ENCODE measurements around the gene UBASH3A.

The UBASH3A gene

GRCh38 chr21:42471716-42472330, 68.1 kb downstream of the UBASH3A start:
- H3K9ac ChIP-seq (ENCODE audit: low read depth, low read length): no peak overlapping the region
- no peak overlapping the region for H3K27ac ChIP-seq (ENCODE audit: low read length)
- ATAC-seq (ENCODE audit: insufficient read depth, low read depth) (no peak), DNase-seq (no peak)
- no peak overlapping the region for H3K4me3 ChIP-seq (ENCODE audit: low read depth in 1 of 2, low read length in 2 of 2)
- H3K27me3 ChIP-seq (ENCODE audit: insufficient read depth, low read length, poor library complexity): no peaks in the 10 kb centered on the region
- no peaks in the 10 kb centered on the region for H4K20me1 ChIP-seq (ENCODE audit: insufficient read depth, low read length)
- no peak overlapping the region for H2AFZ ChIP-seq (ENCODE audit: low read depth, low read length)
- no peaks in the 10 kb centered on the region for H3K36me3 ChIP-seq (ENCODE audit: insufficient read depth, low read length)
- H3K4me2 ChIP-seq (ENCODE audit: insufficient read depth, low read length): no peak overlapping the region
- H3K79me2 ChIP-seq (ENCODE audit: insufficient read depth, low read length): no peaks in the 10 kb centered on the region
- no peaks in the 10 kb centered on the region for H3K4me1 ChIP-seq (ENCODE audit: insufficient read depth, low read length)
- no peak for TF ChIP-seq EZH2 (IDR thresholded peaks at IDR 0.05; ENCODE audit: borderline replicate concordance, low read depth, low read length, severe bottlenecking)
- no peak for TF ChIP-seq CTCF (IDR thresholded peaks at IDR 0.05; ENCODE audit: borderline replicate concordance, extremely low read depth, low read length, poor library complexity, severe bottlenecking)
- H3K9me3 ChIP-seq (ENCODE audit: insufficient read depth, low read length, severe bottlenecking): no peaks in the 10 kb centered on the region

- Histone ChIP-seq H3K79me2 (ENCODE audit: insufficient read depth, low read length) (no peaks in the 10 kb centered on the region), H4K20me1 (ENCODE audit: insufficient read depth, low read length) (no peaks in the 10 kb centered on the region), H3K4me3 (ENCODE audit: low read depth in 1 of 2, low read length in 2 of 2) (no peak overlapping the region), H3K9me3 (ENCODE audit: insufficient read depth, low read length, severe bottlenecking) (no peaks in the 10 kb centered on the region), H3K9ac (ENCODE audit: low read depth, low read length) (no peak overlapping the region), H3K27ac (ENCODE audit: low read length) (no peak overlapping the region), H3K36me3 (ENCODE audit: insufficient read depth, low read length) (no peaks in the 10 kb centered on the region), H3K4me2 (ENCODE audit: insufficient read depth, low read length) (no peak overlapping the region), H2AFZ (ENCODE audit: low read depth, low read length) (no peak overlapping the region), H3K4me1 (ENCODE audit: insufficient read depth, low read length) (no peaks in the 10 kb centered on the region), H3K27me3 (ENCODE audit: insufficient read depth, low read length, poor library complexity) (no peaks in the 10 kb centered on the region)
- no peak for DNase-seq
- TF ChIP-seq EZH2 (IDR thresholded peaks at IDR 0.05; ENCODE audit: borderline replicate concordance, low read depth, low read length, severe bottlenecking) (no peak), CTCF (IDR thresholded peaks at IDR 0.05; ENCODE audit: borderline replicate concordance, extremely low read depth, low read length, poor library complexity, severe bottlenecking) (no peak)
- no peak for ATAC-seq (ENCODE audit: insufficient read depth, low read depth)
Observed at GRCh38 chr21:42472521-42472920, 68.8 kb downstream of the UBASH3A start.

GRCh38 chr21:42473498-42474042, 69.9 kb downstream of the UBASH3A start:
- no peak overlapping the region for H3K27ac ChIP-seq (ENCODE audit: low read length)
- no peak overlapping the region for H3K4me3 ChIP-seq (ENCODE audit: low read depth in 1 of 2, low read length in 2 of 2)
- H3K27me3 ChIP-seq (ENCODE audit: insufficient read depth, low read length, poor library complexity): no peaks in the 10 kb centered on the region
- no peak overlapping the region for H3K9ac ChIP-seq (ENCODE audit: low read depth, low read length)
- H3K79me2 ChIP-seq (ENCODE audit: insufficient read depth, low read length): no peaks in the 10 kb centered on the region
- no peak overlapping the region for H2AFZ ChIP-seq (ENCODE audit: low read depth, low read length)
- H3K36me3 ChIP-seq (ENCODE audit: insufficient read depth, low read length): no peaks in the 10 kb centered on the region
- TF ChIP-seq EZH2 (IDR thresholded peaks at IDR 0.05; ENCODE audit: borderline replicate concordance, low read depth, low read length, severe bottlenecking) (no peak), CTCF (IDR thresholded peaks at IDR 0.05; ENCODE audit: borderline replicate concordance, extremely low read depth, low read length, poor library complexity, severe bottlenecking) (no peak)
- ATAC-seq (ENCODE audit: insufficient read depth, low read depth) (no peak), DNase-seq (no peak)
- H3K4me2 ChIP-seq (ENCODE audit: insufficient read depth, low read length): no peak overlapping the region
- H3K4me1 ChIP-seq (ENCODE audit: insufficient read depth, low read length): no peaks in the 10 kb centered on the region
- H3K9me3 ChIP-seq (ENCODE audit: insufficient read depth, low read length, severe bottlenecking): no peaks in the 10 kb centered on the region
- H4K20me1 ChIP-seq (ENCODE audit: insufficient read depth, low read length): no peaks in the 10 kb centered on the region
